Hematopoietic multipotent progenitor cell treated with erythropoietin and hydrocortisone succinate and interleukin-3 and kit ligand, for 4 days (in vitro differentiated cells): ENCODE results near the gene RPA1.

Experiments used
- DNase-seq: peaks from one replicate; pipeline ENCODE4 v3.0.0-alpha.2; 2015

Gene RPA1

DNA sequence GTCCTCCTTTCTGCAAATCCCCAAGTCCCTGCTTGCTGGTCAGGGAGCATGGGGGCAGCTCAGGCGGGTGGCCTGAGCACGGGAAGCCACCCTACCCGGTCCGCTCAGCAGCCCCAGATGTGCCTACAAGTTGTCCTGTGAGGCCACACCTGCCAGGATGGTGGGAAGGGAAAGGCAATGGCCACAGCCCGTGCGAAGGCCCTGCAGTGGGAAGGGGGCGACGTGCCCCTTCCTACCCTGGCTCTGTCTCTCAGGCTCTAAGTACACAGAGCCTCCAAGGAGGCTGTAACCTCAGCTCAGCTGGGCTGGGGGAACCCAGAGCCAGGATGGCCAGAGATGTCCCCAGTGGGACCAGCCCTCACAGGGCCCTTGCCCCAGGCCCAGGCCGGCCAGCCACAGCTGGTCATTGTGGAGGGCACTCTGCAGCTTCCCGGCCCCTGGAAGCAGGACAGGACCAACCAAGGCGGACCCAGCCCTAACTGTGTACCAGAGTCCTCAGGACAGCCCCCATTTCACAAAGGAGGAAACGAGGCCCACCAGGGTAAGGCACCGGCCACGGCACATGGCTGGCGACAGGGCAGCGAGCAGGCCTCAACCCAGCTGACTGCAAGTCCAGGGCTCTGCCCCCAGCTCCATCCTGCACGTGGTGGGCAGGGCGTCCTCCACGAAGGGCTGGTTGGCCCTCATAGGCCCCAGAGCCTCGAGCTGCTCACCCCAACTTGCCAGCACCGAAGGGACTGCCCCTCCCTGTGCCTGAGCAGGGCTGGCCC, 113.0 kb downstream of the RPA1 start:
- DNase-seq, result no peak

DNA sequence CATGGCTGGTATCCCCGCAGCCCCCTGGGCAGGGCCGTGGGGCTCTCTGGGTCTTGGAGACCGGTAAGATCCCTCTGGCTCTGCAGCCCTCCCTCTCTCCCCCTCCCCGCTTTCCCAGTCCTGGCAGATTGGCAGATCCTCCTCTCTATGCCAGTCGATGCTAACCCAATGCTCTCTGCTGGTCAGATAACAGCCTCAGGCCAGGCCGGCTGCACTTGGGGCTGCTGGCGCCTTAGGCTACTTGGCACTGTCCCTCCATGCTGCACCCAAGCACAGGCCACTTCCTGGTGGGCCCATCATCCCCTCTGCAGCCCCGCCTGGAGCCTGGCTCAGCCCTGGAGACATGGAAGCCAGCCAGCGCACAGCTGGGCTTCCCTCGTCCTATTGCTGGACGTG, 113.6 kb downstream of the RPA1 start:
- DNase-seq, result no peak

DNA sequence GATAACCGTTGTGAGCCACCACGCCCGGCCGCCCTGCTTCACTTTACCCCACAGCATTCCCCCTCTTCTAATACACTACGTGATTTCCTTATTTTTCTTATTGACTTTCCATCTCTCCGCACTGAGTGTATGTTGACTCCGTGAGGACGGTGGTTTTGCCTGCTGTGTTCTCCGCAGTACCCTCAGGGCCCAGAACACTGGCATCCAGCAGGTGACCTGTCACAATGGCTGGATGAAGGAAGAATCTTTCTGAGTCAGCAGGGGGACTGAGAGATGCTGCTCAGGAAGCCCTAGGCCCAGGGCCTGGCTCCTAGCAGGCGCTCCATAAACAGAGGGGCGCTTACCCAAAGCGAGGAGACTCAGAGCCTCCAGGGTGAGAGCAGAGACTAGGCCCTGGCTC, 115.8 kb downstream of the RPA1 start:
- no peak for DNase-seq

DNA sequence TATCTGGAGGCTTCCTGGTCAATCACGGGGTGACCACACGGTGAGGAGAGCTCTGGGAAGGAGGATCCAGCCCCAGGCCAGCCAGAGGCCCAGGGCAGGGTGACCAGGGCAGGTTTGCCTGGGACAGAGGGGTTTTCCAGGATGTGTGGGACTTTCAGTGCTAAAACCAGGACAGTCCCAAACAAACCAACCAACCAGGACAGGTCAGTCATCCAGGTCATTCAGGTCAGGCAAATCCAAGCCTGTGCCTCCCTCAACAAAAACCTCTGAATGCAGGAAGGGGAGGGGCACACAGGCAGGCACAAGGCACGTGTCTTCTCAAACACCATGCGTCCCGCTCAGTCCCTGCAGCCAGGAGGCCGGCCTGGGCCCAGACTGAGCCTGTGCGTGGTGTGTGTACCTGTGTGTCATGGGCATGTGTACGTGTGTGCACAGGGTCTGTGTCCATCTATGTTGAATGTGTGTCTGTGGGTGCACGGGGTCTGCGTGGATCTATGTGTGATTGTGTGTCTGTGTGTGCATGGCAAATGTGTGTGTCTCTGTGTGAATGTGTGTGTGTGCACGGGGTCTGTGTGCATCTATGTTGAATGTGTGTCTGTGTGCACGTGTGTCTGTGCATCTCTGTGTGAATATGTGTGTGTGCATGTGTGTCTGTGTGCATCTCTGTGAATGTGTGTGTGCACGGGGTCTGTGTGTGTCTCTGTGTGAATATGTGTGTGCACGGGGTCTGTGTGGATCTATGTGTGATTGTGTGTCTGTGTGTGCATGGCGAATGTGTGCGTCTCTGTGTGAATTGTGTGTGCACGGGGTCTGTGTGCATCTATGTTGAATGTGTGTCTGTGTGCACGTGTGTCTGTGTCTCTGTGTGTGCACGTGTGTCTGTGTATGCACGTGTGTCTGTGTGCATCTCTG, 116.5 kb downstream of the RPA1 start:
- no peak for DNase-seq

DNA sequence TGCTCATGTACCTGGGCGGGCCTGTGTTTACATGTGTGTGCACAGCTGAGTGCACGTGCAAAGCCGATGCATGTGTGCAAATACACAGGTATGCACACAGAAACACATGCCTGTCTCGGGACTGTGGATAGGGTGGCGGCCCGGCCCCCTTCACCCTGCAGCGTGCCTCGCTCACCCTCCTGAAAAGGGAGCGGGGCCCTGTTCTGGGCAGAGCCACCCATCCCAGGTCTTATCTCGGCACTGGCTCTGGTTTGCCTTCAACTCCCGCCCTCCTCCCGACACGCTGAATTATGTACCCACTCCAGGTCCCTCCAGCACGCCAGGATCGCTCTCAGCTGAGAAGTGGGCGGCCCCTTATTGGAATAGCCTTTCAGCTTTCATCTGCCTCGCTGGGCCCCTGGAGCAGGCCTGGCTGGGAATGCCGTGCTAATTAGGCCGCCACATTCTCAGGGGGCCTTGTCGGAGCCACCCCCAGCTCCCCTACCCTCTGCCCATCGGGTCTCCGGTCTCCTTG, 117.5 kb downstream of the RPA1 start:
- no peak for DNase-seq

DNA sequence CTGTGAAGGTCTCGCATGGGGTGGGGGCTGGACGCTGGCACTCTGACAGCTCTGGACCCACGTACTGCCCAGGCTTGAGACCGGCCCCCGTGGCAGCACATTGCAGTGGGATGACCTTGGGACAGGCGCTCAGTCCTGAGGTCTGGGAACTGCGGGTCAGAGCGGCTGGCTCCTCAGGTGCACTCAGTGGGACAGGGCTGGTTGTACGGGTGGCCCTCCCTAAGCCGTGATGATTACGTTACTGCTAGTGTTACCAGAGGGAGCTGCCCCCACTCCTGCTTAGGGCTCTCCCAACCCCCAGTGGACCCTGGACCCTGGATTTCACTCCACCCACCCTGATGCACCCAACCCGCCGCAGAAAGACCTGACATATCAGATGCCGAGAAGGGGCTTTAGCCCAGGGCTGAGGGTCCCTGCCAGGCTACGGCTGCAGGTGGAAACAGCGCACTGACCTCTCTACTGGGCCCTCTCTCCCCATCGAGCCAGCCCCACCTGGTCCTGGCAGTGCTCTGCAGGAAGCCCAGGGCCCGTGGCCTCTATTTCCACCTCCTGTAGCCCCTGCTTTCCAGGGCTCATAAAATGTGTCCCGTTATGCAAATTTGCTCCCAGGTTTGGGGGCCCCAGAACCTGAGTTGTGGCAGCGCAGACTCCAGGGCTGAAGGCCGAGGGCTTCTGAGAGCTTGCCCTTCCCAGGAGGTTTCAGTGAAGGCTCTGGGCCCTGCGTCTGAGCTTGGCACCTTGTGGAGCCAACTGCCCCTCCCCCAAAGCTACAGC, 118.1 kb downstream of the RPA1 start:
- DNase-seq, result no peak

DNA sequence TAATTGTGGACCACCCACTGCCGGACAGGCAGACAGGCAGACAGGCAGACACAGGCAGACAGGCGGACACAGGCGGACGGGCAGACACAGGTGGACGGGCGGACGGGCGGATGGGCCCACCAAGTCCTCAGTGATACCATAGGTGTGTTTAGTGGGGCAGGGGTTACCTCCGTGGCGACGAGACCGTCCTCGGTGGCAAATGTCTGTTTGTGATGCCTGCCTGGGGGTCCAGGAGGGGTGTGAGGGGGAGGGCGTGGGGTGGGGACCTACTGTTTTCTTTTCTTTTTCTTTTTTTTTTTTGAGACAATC, 118.7 kb downstream of the RPA1 start:
- DNase-seq, result no peak
